Measurements from ENCODE around the gene NTSR2. TPM values are rescaled to one million over a fixed set of nuclear protein-coding genes. Genes with fewer than 3 reads are reported as not detected.
A peak's percentile ranks its signal among the peaks of the same experiment; 100 is the strongest.

NTSR2 gene
- polyA plus RNA-seq, 2 of the 4 experiments (the other 2 are of a cell fraction) = not detected

DNA sequence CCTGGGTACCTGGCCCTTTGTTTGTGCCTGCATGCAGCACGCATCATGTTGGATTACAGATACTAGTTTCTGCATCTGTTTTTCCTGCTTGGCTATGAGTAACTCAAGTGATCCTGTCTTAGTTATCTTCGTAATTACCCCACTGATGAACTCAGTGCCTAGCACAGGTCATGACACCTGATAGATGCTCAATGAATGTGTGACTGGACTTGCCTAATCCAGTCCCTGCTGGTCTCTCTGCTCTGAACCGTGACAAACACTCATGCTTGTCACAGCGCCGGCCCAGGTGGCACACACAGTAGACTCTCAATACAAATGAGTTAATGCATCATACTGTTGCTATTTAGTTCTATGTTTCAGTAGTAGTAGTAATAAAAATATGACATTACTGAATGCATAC lies 31.2 kb upstream of the NTSR2 start:
- Histone ChIP-seq H3K4me1 (peaks cover 23% of the 10 kb centered on the region), H3K4me2 (no peak overlapping the region), H3K9me3 (peaks cover 10% of the 10 kb centered on the region), H3K4me3 (no peak overlapping the region), H3K27ac (no peak overlapping the region; a peak in 1 of 6 replicates)
- CTCF ChIA-PET = interaction anchor here (1.4 to 35.7 kb wide), 3 partner anchors 10 to 84 kb away, joined by 4 to 700 read pairs (median 5); no protein-coding TSS in a partner anchor
- POLR2A ChIA-PET = no interaction called here
- DNase-seq (ENCODE audit: low read depth in 1 of 2, low spot score in 1 of 2) (no peak), FAIRE-seq (no peak), ATAC-seq (no peak)
- TF ChIP-seq RCOR1 (IDR thresholded peaks at IDR 0.05; ENCODE audit: low read depth, low read length) = no peak
- no peak for TF ChIP-seq EP300 (IDR thresholded peaks at IDR 0.05)
- TF ChIP-seq NR3C1 (IDR thresholded peaks at IDR 0.05) = no peak
- no peak for TF ChIP-seq SREBF2 (IDR thresholded peaks at IDR 0.05)
- TF ChIP-seq, protein P1, sequence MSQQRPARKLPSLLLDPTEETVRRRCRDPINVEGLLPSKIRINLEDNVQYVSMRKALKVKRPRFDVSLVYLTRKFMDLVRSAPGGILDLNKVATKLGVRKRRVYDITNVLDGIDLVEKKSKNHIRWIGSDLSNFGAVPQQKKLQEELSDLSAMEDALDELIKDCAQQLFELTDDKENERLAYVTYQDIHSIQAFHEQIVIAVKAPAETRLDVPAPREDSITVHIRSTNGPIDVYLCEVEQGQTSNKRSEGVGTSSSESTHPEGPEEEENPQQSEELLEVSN (IDR thresholded peaks at IDR 0.05; ENCODE audit: borderline replicate concordance, low read depth) = no peak
- no peak for TF ChIP-seq ZNF302 (CRISPR knock-in tag; IDR thresholded peaks at IDR 0.05)
- TF ChIP-seq NPAS2 (CRISPR knock-in tag; IDR thresholded peaks at IDR 0.05; ENCODE audit: borderline replicate concordance) = no peak
- no peak for TF ChIP-seq KDM5A (IDR thresholded peaks at IDR 0.05)
- TF ChIP-seq RFX5 (IDR thresholded peaks at IDR 0.05) = no peak
- TF ChIP-seq FOSB (CRISPR knock-in tag; IDR thresholded peaks at IDR 0.05) = no peak
- TF ChIP-seq EHF (CRISPR knock-in tag; IDR thresholded peaks at IDR 0.05) = no peak
- no peak for TF ChIP-seq PHF8 (IDR thresholded peaks at IDR 0.05; ENCODE audit: borderline replicate concordance, low read depth)
- 80% methylated on average over 5 of the region's 5 CpGs for WGBS (ENCODE audit: missing lambda C conversion rate)

GRCh38 chr2:11699686-11700670 lies 30.0 kb upstream of the NTSR2 start:
- ATAC-seq (no peak), FAIRE-seq (no peak), DNase-seq (ENCODE audit: low read depth in 1 of 2, low spot score in 1 of 2) (no peak)
- POLR2A ChIA-PET = no interaction called here
- Histone ChIP-seq H3K27ac (peak overlapping the region in 1 of 2 experiments; percentile 6; a peak in 1 of 6 replicates), H3K9me3 (no peaks in the 10 kb centered on the region), H3K4me3 (no peak overlapping the region), H3K4me1 (peaks cover 23% of the 10 kb centered on the region), H3K4me2 (no peak overlapping the region)
- 65% methylated on average over 9 of the region's 9 CpGs for WGBS (ENCODE audit: missing lambda C conversion rate)
- TF ChIP-seq FOXS1 (CRISPR knock-in tag; IDR thresholded peaks at IDR 0.05) = no peak
- no peak for TF ChIP-seq HES2 (IDR thresholded peaks at IDR 0.05)
- TF ChIP-seq SREBF2 (IDR thresholded peaks at IDR 0.05) = no peak
- no peak for TF ChIP-seq ATOH8 (CRISPR knock-in tag; IDR thresholded peaks at IDR 0.05; ENCODE audit: low read depth)
- TF ChIP-seq POLR2AphosphoS2 (conservative IDR thresholded peaks at IDR 0.05; ENCODE audit: low read length) = no peak
- TF ChIP-seq POLR2A (IDR thresholded peaks at IDR 0.05; ENCODE audit: low read length) = no peak
- TF ChIP-seq PHF8 (IDR thresholded peaks at IDR 0.05; ENCODE audit: borderline replicate concordance, low read depth) = no peak
- no peak for TF ChIP-seq SMC3 (IDR thresholded peaks at IDR 0.05)
- CTCF ChIA-PET = interaction anchor here (0.6 to 35.7 kb wide), 10 partner anchors 8 to 111 kb away, joined by 3 to 700 read pairs (median 6); no protein-coding TSS in a partner anchor

GRCh38 chr2:11698009-11698922 lies 28.3 kb upstream of the NTSR2 start:
- DNase-seq (ENCODE audit: low read depth in 1 of 2, low spot score in 1 of 2) = no peak
- H3K4me1 ChIP-seq = peaks cover 23% of the 10 kb centered on the region
- no peak overlapping the region for H3K4me3 ChIP-seq
- H3K4me2 ChIP-seq = peak overlapping the region; percentile 64
- WGBS (ENCODE audit: missing lambda C conversion rate) = 87% methylated on average over 24 of the region's 24 CpGs
- no peaks in the 10 kb centered on the region for H3K9me3 ChIP-seq
- CTCF ChIA-PET = interaction anchor here (0.8 to 35.7 kb wide), 9 partner anchors 9 to 172 kb away, joined by 3 to 700 read pairs (median 9); no protein-coding TSS in a partner anchor
- H3K27ac ChIP-seq = peak overlapping the region; percentile 68 to 81
- POLR2A ChIA-PET = interaction anchor here (2.5 kb wide), 1 partner anchor 46 kb away, joined by 10 read pairs; no protein-coding TSS in a partner anchor
- peak; percentile 6 to 42; a peak in 3 of 6 replicates for ATAC-seq
- TF ChIP-seq CHD4 (IDR thresholded peaks at IDR 0.05; ENCODE audit: borderline replicate concordance) (no peak), PHF8 (IDR thresholded peaks at IDR 0.05; ENCODE audit: borderline replicate concordance, low read depth) (no peak), MAX (IDR thresholded peaks at IDR 0.05) (0 out of 2 replicates have a peak, but pooled peaks have one; percentile 11), CBX2 (IDR thresholded peaks at IDR 0.05; ENCODE audit: borderline replicate concordance, low read depth) (no peak)
- FAIRE-seq = no peak

Data from A549 (cell line).